GM18498 (cell line): ENCODE data around the gene STS.
"Not testable (repeated sequence)": the region's sequence is repeated elsewhere in the genome, so short reads cannot be mapped to it uniquely, and the experiment has no call there.

ENCODE experiments used
- ATAC-seq: cut with Tn5 transposase; IDR thresholded peaks from one replicate; pipeline ENCODE4 v1.9.1; 2021; ENCODE audit warnings: mild to moderate bottlenecking, moderate library complexity; ENCODE audit not compliant: unreplicated experiment

The STS gene

GRCh38 chrX:7178859-7179258 lies 31.3 kb downstream of the STS start:
- not testable (repeated sequence) for ATAC-seq

- no peak for ATAC-seq
Measured at GRCh38 chrX:7179446-7179845, 31.9 kb downstream of the STS start.

GRCh38 chrX:7184816-7185215 lies 37.3 kb downstream of the STS start:
- no peak for ATAC-seq

GRCh38 chrX:7188672-7189071 lies 41.2 kb downstream of the STS start:
- no peak for ATAC-seq

- ATAC-seq: no peak
Measured at GRCh38 chrX:7190157-7190556, 42.6 kb downstream of the STS start.

- ATAC-seq: no peak
Measured at GRCh38 chrX:7191681-7192110, 44.2 kb downstream of the STS start.

GRCh38 chrX:7192871-7193270 lies 45.4 kb downstream of the STS start:
- no peak for ATAC-seq

GRCh38 chrX:7194606-7195005 lies 47.1 kb downstream of the STS start:
- no peak for ATAC-seq
